Keratinocyte (primary cell): ENCODE data around the gene SULT4A1. TPM values are rescaled to one million over a fixed set of nuclear protein-coding genes. Genes with fewer than 3 reads are reported as not detected.
A peak's percentile ranks its signal among the peaks of the same experiment; 100 is the strongest.

Experiments used
- DNase-seq: peaks from one replicate; pipeline ENCODE4 v3.0.0-alpha.2; 2011; ENCODE audit warnings: low read depth, missing footprints, low spot score
- FAIRE-seq: peaks from 2 replicates; lab custom pipeline; 2011; peaks lifted over from hg19 to GRCh38; lab: Jason Lieb, UNC
- H2AFZ ChIP-seq: 2 replicates; pipeline ENCODE4 v1.6.0; 2012; ENCODE audit warnings: low read length, control low read depth, inconsistent platforms; ENCODE audit not compliant: control insufficient read depth
- H3K27ac ChIP-seq: 2 replicates; pipeline ENCODE4 v1.5.1; 2011; ENCODE audit warnings: low read length; ENCODE audit not compliant: control insufficient read depth, insufficient read depth
- H3K27me3 ChIP-seq: 3 replicates; pipeline ENCODE4 v1.6.0; 2011; ENCODE audit warnings: low read length; ENCODE audit not compliant: control insufficient read depth, insufficient read depth; ENCODE audit errors: extremely low read depth
- H3K36me3 ChIP-seq, 2 experiments: 2 replicates in 1 of 2; 3 replicates in 1 of 2; pipeline ENCODE4 v1.5.1; 2011; ENCODE audit warnings: low read length in 2 of 2, mild to moderate bottlenecking in 1 of 2; ENCODE audit not compliant: control insufficient read depth in 2 of 2, insufficient read depth in 2 of 2; ENCODE audit errors: extremely low read depth in 1 of 2
- H3K4me1 ChIP-seq: 3 replicates; pipeline ENCODE4 v1.5.1; 2011; ENCODE audit warnings: low read length; ENCODE audit not compliant: control insufficient read depth, insufficient read depth; ENCODE audit errors: extremely low read depth
- H3K4me2 ChIP-seq: 3 replicates; pipeline ENCODE4 v1.6.0; 2011; ENCODE audit warnings: low read depth, low read length; ENCODE audit not compliant: control insufficient read depth, insufficient read depth; ENCODE audit errors: extremely low read depth
- H3K4me3 ChIP-seq, 3 experiments: fragments of 200-600 bp in 1 of 3; sonication (generic) in 1 of 3; 2 replicates in 2 of 3; 3 replicates in 1 of 3; pipeline ENCODE4 v1.5.1; 2011 to 2016; ENCODE audit warnings: low read length in 3 of 3, mild to moderate bottlenecking in 3 of 3, control low read depth in 2 of 3, inconsistent platforms in 1 of 3, low read depth in 1 of 3, mixed read lengths in 1 of 3, mixed run types in 1 of 3, moderate library complexity in 1 of 3; ENCODE audit not compliant: control insufficient read depth in 2 of 3, insufficient read depth in 2 of 3; ENCODE audit errors: extremely low read depth in 1 of 3
- H3K79me2 ChIP-seq: 2 replicates; pipeline ENCODE4 v1.6.0; 2012; ENCODE audit warnings: low read length; ENCODE audit not compliant: control insufficient read depth, insufficient read depth
- H3K9ac ChIP-seq: 3 replicates; pipeline ENCODE4 v1.6.0; 2011; ENCODE audit warnings: low read length; ENCODE audit not compliant: control insufficient read depth, insufficient read depth; ENCODE audit errors: extremely low read depth
- H3K9me1 ChIP-seq: 3 replicates; pipeline ENCODE4 v1.6.0; 2011; ENCODE audit warnings: low read length; ENCODE audit not compliant: control insufficient read depth, insufficient read depth; ENCODE audit errors: extremely low read depth
- H3K9me3 ChIP-seq: 2 replicates; pipeline ENCODE4 v1.5.1; 2012; ENCODE audit warnings: low read depth, low read length; ENCODE audit not compliant: control insufficient read depth
- H4K20me1 ChIP-seq: 3 replicates; pipeline ENCODE4 v1.6.0; 2011; ENCODE audit warnings: low read length; ENCODE audit not compliant: control insufficient read depth, insufficient read depth; ENCODE audit errors: extremely low read depth
- CTCF ChIP-seq, 3 experiments: IDR thresholded peaks in 1 of 3; conservative IDR thresholded peaks in 1 of 3; optimal IDR thresholded peaks in 1 of 3; 2 replicates in 2 of 3; 3 replicates in 1 of 3; pipeline versions ENCODE3 to v1.5.1; 2011; ENCODE audit warnings: low read length in 3 of 3, mild to moderate bottlenecking in 3 of 3, moderate library complexity in 2 of 3, control low read depth in 1 of 3, inconsistent platforms in 1 of 3; ENCODE audit not compliant: insufficient read depth in 2 of 3; ENCODE audit errors: extremely low read depth in 1 of 3
- EZH2 ChIP-seq: IDR thresholded peaks from one replicate; pipeline ENCODE4 v1.6.1; 2012; ENCODE audit warnings: inconsistent platforms, mild to moderate bottlenecking, low read length, moderate library complexity
- dilution Hi-C: fragments of 300-500 bp; cut with MboI; formaldehyde crosslinking; loops from one replicate; pipeline ENCODE4 v1.7.0; 2020; ENCODE audit warnings: low sequenced_read_pairs; ENCODE audit not compliant: extremely low pct_ligation_motif_present
- polyA plus RNA-seq, 5 experiments: library from polyadenylated mRNA; depleted of rRNA in 3 of 5; stranded (reverse) in 3 of 5; stranded (forward) in 1 of 5; unstranded in 1 of 5; fragments of >200 nt; gene quantifications; 1 replicate in 1 of 5; 2 replicates in 3 of 5; 3 replicates in 1 of 5; pipeline versions ENCODE4 v1.2.1 to v1.2.3, GENCODE V29; 2011 to 2012; ENCODE audit warnings: missing spikeins in 2 of 5, low read depth in 1 of 5, low replicate concordance in 1 of 5

Gene SULT4A1
- polyA plus RNA-seq, 1 donor (not counting 4 experiments of a cell fraction or from before 2014, with no cell fraction given), result 0.26 TPM

GRCh38 chr22:43883012-43883661 is 20.8 kb upstream of the SULT4A1 start:
- Histone ChIP-seq H3K4me2 (no peak overlapping the region), H3K79me2 (no peaks in the 10 kb centered on the region), H3K36me3 (no peaks in the 10 kb centered on the region), H3K4me3 (no peak overlapping the region), H3K9me1 (no peaks in the 10 kb centered on the region), H3K27me3 (peaks cover 9% of the 10 kb centered on the region), H4K20me1 (no peaks in the 10 kb centered on the region), H2AFZ (no peak overlapping the region), H3K4me1 (no peaks in the 10 kb centered on the region), H3K27ac (no peak overlapping the region), H3K9ac (no peak overlapping the region), H3K9me3 (no peaks in the 10 kb centered on the region)
- TF ChIP-seq EZH2, result no peak
- peak; percentile 80 to 91 (median 88) for TF ChIP-seq CTCF (optimal IDR thresholded peaks at IDR 0.05 in 1 of 3, IDR thresholded peaks at IDR 0.05 in 1 of 3, conservative IDR thresholded peaks at IDR 0.05 in 1 of 3; ENCODE audit: extremely low read depth in 1 of 3, insufficient read depth in 2 of 3, low read length in 3 of 3)
- peak; percentile 53 for DNase-seq
- dilution Hi-C loops, result no loop called here
- FAIRE-seq, result peak; percentile 67

GRCh38 chr22:43882122-43882767 is 19.9 kb upstream of the SULT4A1 start:
- peaks cover 6% of the 10 kb centered on the region for H3K27me3 ChIP-seq
- no peaks in the 10 kb centered on the region for H3K79me2 ChIP-seq
- H3K4me3 ChIP-seq, result no peak overlapping the region
- DNase-seq (no peak), FAIRE-seq (no peak)
- no peaks in the 10 kb centered on the region for H3K4me1 ChIP-seq
- no peaks in the 10 kb centered on the region for H3K36me3 ChIP-seq
- no peak for TF ChIP-seq EZH2
- TF ChIP-seq CTCF (optimal IDR thresholded peaks at IDR 0.05 in 1 of 3, IDR thresholded peaks at IDR 0.05 in 1 of 3, conservative IDR thresholded peaks at IDR 0.05 in 1 of 3; ENCODE audit: extremely low read depth in 1 of 3, insufficient read depth in 2 of 3, low read length in 3 of 3), result no peak
- H3K4me2 ChIP-seq, result no peak overlapping the region
- no peaks in the 10 kb centered on the region for H4K20me1 ChIP-seq
- no peak overlapping the region for H3K9ac ChIP-seq
- no peaks in the 10 kb centered on the region for H3K9me3 ChIP-seq
- H3K27ac ChIP-seq, result no peak overlapping the region
- dilution Hi-C loops, result no loop called here
- no peaks in the 10 kb centered on the region for H3K9me1 ChIP-seq
- H2AFZ ChIP-seq, result no peak overlapping the region
